Glomerular visceral epithelial cell (primary cell): ENCODE data around the gene CTPS2.
"Not testable (repeated sequence)": the region's sequence is repeated elsewhere in the genome, so short reads cannot be mapped to it uniquely, and the experiment has no call there.

Experiments used
- DNase-seq: peaks from one replicate; pipeline ENCODE4 v3.0.0-alpha.2; 2016; ENCODE audit errors: extremely low spot score

Gene CTPS2

GRCh38 chrX:16712548-16713155, at the start of gene CTPS2:
CTPS2 (minus strand) TSS chrX:16712669; CDS start chrX:16702902, 9,767 bp downstream.
- DNase-seq, result peak; percentile 67

GRCh38 chrX:16761500-16761899, 49.0 kb upstream of the CTPS2 start:
- not testable (repeated sequence) for DNase-seq

GRCh38 chrX:16756724-16757123, 44.3 kb upstream of the CTPS2 start:
- DNase-seq, result no peak

GRCh38 chrX:16754019-16754418, 41.5 kb upstream of the CTPS2 start:
- DNase-seq, result no peak

- no peak for DNase-seq
These were observed 37.7 kb upstream of the CTPS2 start for GRCh38 chrX:16750136-16750535.

GRCh38 chrX:16748425-16748824, 36.0 kb upstream of the CTPS2 start:
- DNase-seq, result no peak

GRCh38 chrX:16745659-16746058, 33.2 kb upstream of the CTPS2 start:
- no peak for DNase-seq

- DNase-seq, result no peak
These were observed 32.6 kb upstream of the CTPS2 start for GRCh38 chrX:16745102-16745501.

- DNase-seq, result peak; percentile 73
These were observed 31.3 kb upstream of the CTPS2 start for GRCh38 chrX:16743604-16744325.

- no peak for DNase-seq
These were observed 27.1 kb upstream of the CTPS2 start for GRCh38 chrX:16739574-16739973.

- DNase-seq, result no peak
These were observed 24.6 kb upstream of the CTPS2 start for GRCh38 chrX:16737024-16737423.

- no peak for DNase-seq
These were observed 20.5 kb upstream of the CTPS2 start for GRCh38 chrX:16733013-16733412.

- DNase-seq, result no peak
These were observed 18.0 kb upstream of the CTPS2 start for GRCh38 chrX:16730450-16730849.

GRCh38 chrX:16727637-16728036, 15.2 kb upstream of the CTPS2 start:
- DNase-seq, result no peak

- peak; percentile 15 for DNase-seq
These were observed 14.0 kb upstream of the CTPS2 start for GRCh38 chrX:16726347-16726988.

GRCh38 chrX:16725072-16725471, 12.6 kb upstream of the CTPS2 start:
- no peak for DNase-seq

- DNase-seq, result no peak
These were observed 10.0 kb upstream of the CTPS2 start for GRCh38 chrX:16722481-16722880.

GRCh38 chrX:16719334-16720084, 7.0 kb upstream of the CTPS2 start, which contains the start of gene SYAP1:
SYAP1 (plus strand) TSS chrX:16719612; CDS start chrX:16719725, 113 bp downstream.
- DNase-seq, result peak; percentile 93

GRCh38 chrX:16718824-16719333, 6.4 kb upstream of the CTPS2 start:
- DNase-seq, result no peak

- not testable (repeated sequence) for DNase-seq
These were observed 4.0 kb upstream of the CTPS2 start for GRCh38 chrX:16716451-16716850.

- DNase-seq, result not testable (repeated sequence)
These were observed 3.2 kb upstream of the CTPS2 start for GRCh38 chrX:16715638-16716037.

GRCh38 chrX:16714504-16714903, 2.0 kb upstream of the CTPS2 start:
- DNase-seq, result no peak
